Head of caudate nucleus (tissue), 42 donors: ENCODE measurements around the gene CTNNBL1.
A peak's percentile ranks its signal among the peaks of the same experiment; 100 is the strongest.

ENCODE experiments used
- DNase-seq, 42 donors: peaks; one replicate each; pipeline versions ENCODE4 v3.0.0 to v3.0.0-alpha.2; 2020 to 2021; ENCODE audit warnings: mixed read lengths in 7 of 42
- intact Hi-C: fragments of 100-400 bp; cut with DNase I; formaldehyde crosslinking; loops from one replicate; pipeline ENCODE4 v1.15.0; 2022

CTNNBL1 gene

GRCh38 chr20:37801921-37802320, 108.1 kb downstream of the CTNNBL1 start:
- no peak for DNase-seq
- intact Hi-C loops, result no loop called here

- intact Hi-C loops, result no loop called here
Measured at GRCh38 chr20:37803438-37804307, 109.8 kb downstream of the CTNNBL1 start.

GRCh38 chr20:37804584-37805566, 111.0 kb downstream of the CTNNBL1 start:
- intact Hi-C loops, result no loop called here
- DNase-seq, result peak in 41 of 42 donors; percentile 27 to 80 (median 57)

More at GRCh38 chr20:37803438-37804307, 109.8 kb downstream of the CTNNBL1 start:
- peak in 4 of 42 donors; percentile 14 to 29 (median 20) for DNase-seq

- DNase-seq, result peak in 4 of 42 donors; percentile 4 to 60 (median 38)
- intact Hi-C loops, result no loop called here
Measured at GRCh38 chr20:37807471-37808232, 113.8 kb downstream of the CTNNBL1 start.

- intact Hi-C loops, result no loop called here
- DNase-seq, result peak in 32 of 42 donors; percentile 13 to 66 (median 34)
Measured at GRCh38 chr20:37808233-37809070, 114.6 kb downstream of the CTNNBL1 start.

- DNase-seq, result no peak
- intact Hi-C loops, result no loop called here
Measured at GRCh38 chr20:37810027-37810426, 116.2 kb downstream of the CTNNBL1 start.

GRCh38 chr20:37816003-37816402, 122.2 kb downstream of the CTNNBL1 start:
- intact Hi-C loops, result no loop called here
- DNase-seq, result no peak

- no peak for DNase-seq
- intact Hi-C loops, result no loop called here
Measured at GRCh38 chr20:37816726-37817125, 122.9 kb downstream of the CTNNBL1 start.

GRCh38 chr20:37821696-37822095, 127.9 kb downstream of the CTNNBL1 start:
- no peak for DNase-seq
- intact Hi-C loops, result no loop called here

- intact Hi-C loops, result no loop called here
- no peak for DNase-seq
Measured at GRCh38 chr20:37822141-37822601, 128.3 kb downstream of the CTNNBL1 start.

GRCh38 chr20:37823296-37823980, 129.6 kb downstream of the CTNNBL1 start:
- peak in 19 of 42 donors; percentile 3 to 67 (median 29) for DNase-seq
- intact Hi-C loops, result no loop called here

- DNase-seq, result no peak
- intact Hi-C loops, result no loop called here
Measured at GRCh38 chr20:37827605-37828004, 133.8 kb downstream of the CTNNBL1 start.

- DNase-seq, result no peak
- intact Hi-C loops, result no loop called here
Measured at GRCh38 chr20:37828684-37829083, 134.9 kb downstream of the CTNNBL1 start.

- intact Hi-C loops, result no loop called here
Measured at GRCh38 chr20:37829128-37829527, 135.3 kb downstream of the CTNNBL1 start.

GRCh38 chr20:37833221-37833896, 139.5 kb downstream of the CTNNBL1 start:
- DNase-seq, result no peak
- intact Hi-C loops, result no loop called here

More at GRCh38 chr20:37829128-37829527, 135.3 kb downstream of the CTNNBL1 start:
- no peak for DNase-seq

- intact Hi-C loops, result no loop called here
- DNase-seq, result no peak
Measured at GRCh38 chr20:37836926-37837325, 143.1 kb downstream of the CTNNBL1 start.

GRCh38 chr20:37837924-37838323, 144.1 kb downstream of the CTNNBL1 start:
- no peak for DNase-seq
- intact Hi-C loops, result no loop called here
